GM19099 (cell line): ENCODE data around the gene SH3TC2.

Experiments
- POLR2A ChIP-seq: IDR thresholded peaks from 3 replicates; pipeline ENCODE4 v1.6.1; 2011; ENCODE audit warnings: low read depth; ENCODE audit not compliant: insufficient read length; ENCODE audit errors: extremely low read depth

Gene SH3TC2

GRCh38 chr5:149018909-149019443, 43.9 kb downstream of the SH3TC2 start:
- TF ChIP-seq POLR2A = no peak

- TF ChIP-seq POLR2A = no peak
These were observed 45.2 kb downstream of the SH3TC2 start for GRCh38 chr5:149017636-149018035.

GRCh38 chr5:149015561-149015960, 47.3 kb downstream of the SH3TC2 start:
- TF ChIP-seq POLR2A = no peak

GRCh38 chr5:149015126-149015525, 47.7 kb downstream of the SH3TC2 start:
- no peak for TF ChIP-seq POLR2A

GRCh38 chr5:149014571-149015031, 48.3 kb downstream of the SH3TC2 start:
- no peak for TF ChIP-seq POLR2A

- TF ChIP-seq POLR2A = no peak
These were observed 49.1 kb downstream of the SH3TC2 start for GRCh38 chr5:149013796-149014195.

GRCh38 chr5:149012350-149012749, 50.5 kb downstream of the SH3TC2 start:
- no peak for TF ChIP-seq POLR2A

- no peak for TF ChIP-seq POLR2A
These were observed 51.1 kb downstream of the SH3TC2 start for GRCh38 chr5:149011728-149012127.

GRCh38 chr5:149011084-149011483, 51.8 kb downstream of the SH3TC2 start:
- TF ChIP-seq POLR2A = no peak

GRCh38 chr5:149007174-149007573, 55.7 kb downstream of the SH3TC2 start:
- TF ChIP-seq POLR2A = no peak

- TF ChIP-seq POLR2A = no peak
These were observed 56.4 kb downstream of the SH3TC2 start for GRCh38 chr5:149006426-149006825.

- no peak for TF ChIP-seq POLR2A
These were observed 57.6 kb downstream of the SH3TC2 start for GRCh38 chr5:149005077-149005892.

GRCh38 chr5:149004559-149004958, 58.3 kb downstream of the SH3TC2 start:
- no peak for TF ChIP-seq POLR2A

- no peak for TF ChIP-seq POLR2A
These were observed 59.8 kb downstream of the SH3TC2 start for GRCh38 chr5:149002761-149003689.

- TF ChIP-seq POLR2A = no peak
These were observed 60.8 kb downstream of the SH3TC2 start for GRCh38 chr5:149002053-149002452.
